MCF 10A (cell line): ENCODE results near the gene ATP6V1B1. TPM values are rescaled to one million over a fixed set of nuclear protein-coding genes. Genes with fewer than 3 reads are reported as not detected.

Experiments used
- BruUV-seq: library from RNA; stranded (reverse); fragments of 400-500 nt; replicated peaks from 2 replicates; lab custom pipeline; 2021; lab: Mats Ljungman, UMichigan
- CTCF ChIA-PET: fragments of 300-600 bp; sonication (Branson Sonifier 250); formaldehyde crosslinking; extraction: SDS; loops from one replicate; lab custom pipeline; 2021; ENCODE audit warnings: antibody characterized with exemption, inconsistent platforms; lab: Yijun Ruan, JAX
- POLR2A ChIA-PET: fragments of 300-600, 350-650 bp; sonication (Branson Sonifier 250); formaldehyde crosslinking; extraction: SDS; loops from one replicate; lab custom pipeline; 2020; ENCODE audit warnings: antibody characterized with exemption, inconsistent platforms; lab: Yijun Ruan, JAX
- DNase-seq: peaks from one replicate; pipeline ENCODE4 v3.0.0-alpha.2; 2018; ENCODE audit not compliant: unreplicated experiment
- H3K27ac Mint-ChIP-seq: one replicate; pipeline ENCODE4 v1.8.0; 2022; ENCODE audit warnings: mild to moderate bottlenecking, low read depth, mixed read lengths; ENCODE audit not compliant: unreplicated experiment
- H3K27me3 Mint-ChIP-seq: one replicate; pipeline ENCODE4 v1.8.0; 2022; ENCODE audit warnings: mixed read lengths; ENCODE audit not compliant: insufficient read depth, unreplicated experiment
- H3K36me3 Mint-ChIP-seq: one replicate; pipeline ENCODE4 v1.8.0; 2022; ENCODE audit warnings: mild to moderate bottlenecking, moderate library complexity, mixed read lengths; ENCODE audit not compliant: insufficient read depth, unreplicated experiment
- H3K4me1 Mint-ChIP-seq: one replicate; pipeline ENCODE4 v1.8.0; 2022; ENCODE audit warnings: mixed read lengths; ENCODE audit not compliant: insufficient read depth, unreplicated experiment
- H3K4me3 Mint-ChIP-seq: one replicate; pipeline ENCODE4 v1.8.0; 2022; ENCODE audit warnings: mild to moderate bottlenecking, moderate library complexity, mixed read lengths; ENCODE audit not compliant: unreplicated experiment
- H3K9me3 Mint-ChIP-seq: one replicate; pipeline ENCODE4 v1.8.0; 2022; ENCODE audit warnings: mixed read lengths; ENCODE audit not compliant: unreplicated experiment
- CTCF ChIP-seq: fragments of 200-600 bp; IDR thresholded peaks from one replicate; pipeline ENCODE4 v1.8.0; 2022; ENCODE audit warnings: antibody characterized with exemption, mild to moderate bottlenecking; ENCODE audit not compliant: unreplicated experiment
- intact Hi-C: fragments of 100-400 bp; cut with micrococcal nuclease; formaldehyde crosslinking; loops from 2 replicates; pipeline ENCODE4 v1.14.1; 2022
- total RNA-seq: library from RNA; stranded (reverse); gene quantifications from 2 replicates; pipeline ENCODE4 v1.2.3, GENCODE V29; 2022

The ATP6V1B1 gene
- total RNA-seq, 1 experiment from 2014 or later = not detected

GRCh38 chr2:70946832-70947442 is 11.2 kb downstream of the ATP6V1B1 start:
- H3K4me1 Mint-ChIP-seq = peaks cover 20% of the 10 kb centered on the region
- DNase-seq = peak; percentile 73
- H3K9me3 Mint-ChIP-seq = no peaks in the 10 kb centered on the region
- BruUV-seq = no TSS peak
- H3K27ac Mint-ChIP-seq = no peak overlapping the region
- ChIA-PET CTCF (interaction anchor here (0.5 to 3.9 kb wide), 40 partner anchors 8 to 644 kb away, joined by 3 to 113 read pairs (median 4); partner anchors contain the start of genes ANKRD53, ATP6V1B1 and FAM136A), POLR2A (interaction anchor here (1.9 kb wide), 1 partner anchor 31 kb away, joined by 5 read pairs; no protein-coding TSS in a partner anchor)
- H3K36me3 Mint-ChIP-seq = no peaks in the 10 kb centered on the region
- H3K27me3 Mint-ChIP-seq = no peaks in the 10 kb centered on the region
- H3K4me3 Mint-ChIP-seq = no peak overlapping the region
- intact Hi-C loops = loop anchor here (1.0 to 5.0 kb wide), 4 partner anchors 76 to 645 kb away; partner anchors contain the start of gene FAM136A
- peak; percentile 74 for TF ChIP-seq CTCF

- Mint-ChIP-seq H3K27me3 (no peaks in the 10 kb centered on the region), H3K9me3 (no peaks in the 10 kb centered on the region), H3K4me1 (peaks cover 20% of the 10 kb centered on the region), H3K4me3 (peak overlapping the region; percentile 70), H3K36me3 (no peaks in the 10 kb centered on the region), H3K27ac (peak overlapping the region; percentile 60)
- no peak for TF ChIP-seq CTCF
- ChIA-PET POLR2A (interaction anchor here (0.6 to 1.9 kb wide), 3 partner anchors 30 to 643 kb away, joined by 4 to 5 read pairs (median 5); no protein-coding TSS in a partner anchor), CTCF (interaction anchor here (0.5 to 3.9 kb wide), 43 partner anchors 8 to 644 kb away, joined by 3 to 113 read pairs (median 4); partner anchors contain the start of genes ANKRD53, ATP6V1B1 and FAM136A)
- peak; percentile 66 for DNase-seq
- BruUV-seq = no TSS peak
- intact Hi-C loops = loop anchor here (1.0 to 5.0 kb wide), 5 partner anchors 76 to 645 kb away; partner anchors contain the start of gene FAM136A
Measured at GRCh38 chr2:70947556-70948184, 12.0 kb downstream of the ATP6V1B1 start.

- Mint-ChIP-seq H3K27me3 (peaks cover 7% of the 10 kb centered on the region), H3K9me3 (no peaks in the 10 kb centered on the region), H3K27ac (peak overlapping the region; percentile 60), H3K36me3 (no peaks in the 10 kb centered on the region), H3K4me3 (peak overlapping the region; percentile 70), H3K4me1 (peaks cover 20% of the 10 kb centered on the region)
- BruUV-seq = no TSS peak
- peak; percentile 84 for DNase-seq
- ChIA-PET CTCF (interaction anchor here (0.5 to 3.9 kb wide), 34 partner anchors 9 to 645 kb away, joined by 3 to 113 read pairs (median 4); partner anchors contain the start of genes ANKRD53, ATP6V1B1 and FAM136A), POLR2A (interaction anchor here (0.6 to 1.9 kb wide), 5 partner anchors 29 to 644 kb away, joined by 3 to 5 read pairs (median 4); no protein-coding TSS in a partner anchor)
- peak; percentile 81 for TF ChIP-seq CTCF
- intact Hi-C loops = loop anchor here (2.0 to 5.0 kb wide), 2 partner anchors 86 to 646 kb away; partner anchors contain the start of gene FAM136A
Measured at GRCh38 chr2:70948337-70949003, 12.8 kb downstream of the ATP6V1B1 start.
